Liver (tissue), 9 donors: ENCODE data around the gene PSTPIP1. TPM values are rescaled to one million over a fixed set of nuclear protein-coding genes. Genes with fewer than 3 reads are reported as not detected.

Experiments
- DNase-seq: peaks from one replicate; pipeline ENCODE4 v3.0.0-alpha.2; 2017; ENCODE audit warnings: low spot score
- H3K27ac ChIP-seq, 2 donors: one replicate each; pipeline ENCODE4 v1.7.0; 2013; ENCODE audit warnings: inconsistent platforms in 2 of 2, low read length in 2 of 2, control low read depth in 1 of 2, low read depth in 1 of 2, mild to moderate bottlenecking in 1 of 2
- H3K27me3 ChIP-seq, 4 donors: one replicate each; pipeline versions ENCODE4 v1.6.1 to v1.7.0; 2013; ENCODE audit warnings: low read length in 3 of 4, inconsistent platforms in 1 of 4, mild to moderate bottlenecking in 1 of 4, moderate library complexity in 1 of 4; ENCODE audit not compliant: control insufficient read depth in 4 of 4, insufficient read depth in 4 of 4
- H3K36me3 ChIP-seq, 4 donors: one replicate each; pipeline versions ENCODE4 v1.6.1 to v1.7.0; 2013; ENCODE audit warnings: low read length in 3 of 4, mild to moderate bottlenecking in 3 of 4, low read depth in 1 of 4, moderate library complexity in 1 of 4; ENCODE audit not compliant: control insufficient read depth in 4 of 4, insufficient read depth in 3 of 4
- H3K4me1 ChIP-seq, 4 donors: one replicate each; pipeline versions ENCODE4 v1.6.1 to v1.7.0; 2013; ENCODE audit warnings: low read length in 3 of 4, mild to moderate bottlenecking in 3 of 4, moderate library complexity in 1 of 4; ENCODE audit not compliant: control insufficient read depth in 4 of 4, insufficient read depth in 4 of 4
- H3K4me3 ChIP-seq, 3 donors: one replicate each; pipeline versions ENCODE4 v1.6.1 to v1.7.0; 2013; ENCODE audit warnings: low read length in 3 of 3, control low read depth in 1 of 3, low read depth in 1 of 3, mild to moderate bottlenecking in 1 of 3
- H3K9ac ChIP-seq, 2 donors: one replicate each; pipeline ENCODE4 v1.7.0; 2013; ENCODE audit warnings: low read length in 2 of 2, mild to moderate bottlenecking in 2 of 2, moderate library complexity in 2 of 2, control low read depth in 1 of 2, low read depth in 1 of 2
- H3K9me3 ChIP-seq, 4 donors: one replicate each; pipeline versions ENCODE4 v1.6.1 to v1.7.0; 2013; ENCODE audit warnings: low read length in 3 of 4; ENCODE audit not compliant: control insufficient read depth in 4 of 4
- ATF3 ChIP-seq: IDR thresholded peaks from 2 replicates; pipeline ENCODE4 v1.6.1; 2016; ENCODE audit warnings: antibody characterized with exemption
- CTCF ChIP-seq: fragments of 150-350 bp; IDR thresholded peaks from 2 replicates; pipeline ENCODE4 v1.5.1; 2017; ENCODE audit warnings: improper control_type of control experiment, low read depth, low read length; ENCODE audit not compliant: missing input control
- EGR1 ChIP-seq, 2 donors: IDR thresholded peaks; 2 replicates each; pipeline ENCODE4 v1.6.1; 2016 to 2018; ENCODE audit warnings: antibody characterized with exemption in 2 of 2, low read depth in 2 of 2
- FOXA1 ChIP-seq: IDR thresholded peaks from 2 replicates; pipeline ENCODE4 v1.6.1; 2016; ENCODE audit warnings: antibody characterized with exemption
- FOXA2 ChIP-seq: IDR thresholded peaks from 2 replicates; pipeline ENCODE4 v1.6.1; 2016; ENCODE audit warnings: antibody characterized with exemption
- GABPA ChIP-seq, 2 donors: IDR thresholded peaks in 1 of 2; conservative IDR thresholded peaks in 1 of 2; 2 replicates each; pipeline ENCODE4 v1.6.1; 2016; ENCODE audit warnings: antibody characterized with exemption in 2 of 2, mild to moderate bottlenecking in 1 of 2, moderate library complexity in 1 of 2
- HNF4A ChIP-seq, 2 donors: conservative IDR thresholded peaks; 2 replicates each; pipeline ENCODE4 v1.6.1; 2016; ENCODE audit warnings: antibody characterized with exemption in 2 of 2, mild to moderate bottlenecking in 2 of 2
- HNF4G ChIP-seq: IDR thresholded peaks from 2 replicates; pipeline ENCODE4 v1.6.1; 2016; ENCODE audit warnings: antibody characterized with exemption
- JUND ChIP-seq, 2 donors: IDR thresholded peaks; 2 replicates each; pipeline ENCODE4 v1.6.1; 2016; ENCODE audit warnings: antibody characterized with exemption in 2 of 2
- MAX ChIP-seq: IDR thresholded peaks from 2 replicates; pipeline ENCODE4 v1.6.1; 2016; ENCODE audit warnings: antibody characterized with exemption
- NR2F2 ChIP-seq: IDR thresholded peaks from 2 replicates; pipeline ENCODE4 v1.6.1; 2016; ENCODE audit warnings: antibody characterized with exemption
- RAD21 ChIP-seq, 2 donors: IDR thresholded peaks; 2 replicates each; pipeline ENCODE4 v1.6.1; 2016; ENCODE audit warnings: antibody characterized with exemption in 2 of 2, mild to moderate bottlenecking in 2 of 2
- REST ChIP-seq: IDR thresholded peaks from 2 replicates; pipeline ENCODE4 v1.6.1; 2016; ENCODE audit warnings: antibody characterized with exemption, mild to moderate bottlenecking
- RXRA ChIP-seq, 2 donors: IDR thresholded peaks; 2 replicates each; pipeline ENCODE4 v1.6.1; 2017 to 2018; ENCODE audit warnings: antibody characterized with exemption in 2 of 2, mild to moderate bottlenecking in 1 of 2
- SP1 ChIP-seq: IDR thresholded peaks from 2 replicates; pipeline ENCODE4 v1.6.1; 2018; ENCODE audit warnings: antibody characterized with exemption, mild to moderate bottlenecking
- TAF1 ChIP-seq: conservative IDR thresholded peaks from 2 replicates; pipeline ENCODE4 v1.6.1; 2016; ENCODE audit warnings: antibody characterized with exemption, mild to moderate bottlenecking
- YY1 ChIP-seq: IDR thresholded peaks from 2 replicates; pipeline ENCODE4 v1.6.1; 2016; ENCODE audit warnings: antibody characterized with exemption, mild to moderate bottlenecking
- WGBS: extraction: QIAGEN DNeasy Blood & Tissue Kit; methylation state at CpG from one replicate; pipeline ENCODE4 v1.1.7; 2013; 5-methylcytosine and 5-hydroxymethylcytosine counted together
- polyA plus RNA-seq, 2 donors: library from polyadenylated mRNA; stranded (reverse) in 1 of 2; unstranded in 1 of 2; fragments of 200-250 nt in 1 of 2; fragments of >200 nt in 1 of 2; fragmentation: Nextera tagmentation in 1 of 2; extraction: Ambion mirVana in 1 of 2; gene quantifications; one replicate each; pipeline versions ENCODE4 v1.2.1 to v1.2.3, GENCODE V29; 2013 to 2015
- total RNA-seq, 2 donors: library from RNA; depleted of rRNA; stranded (reverse); fragments of >200 nt; gene quantifications; one replicate each; pipeline ENCODE4 v1.2.3, GENCODE V29; 2014
- donor health status: healthy.
- donor health status: healthy.
- donor health status: healthy.
- donor health status: healthy.
- donor health status: healthy.

The PSTPIP1 gene
- total and polyA plus RNA-seq, 4 donors: 1.1 to 4.6 (median 3.0) TPM

- no peak for TF ChIP-seq CTCF
- Histone ChIP-seq H3K27ac (no peak overlapping the region), H3K9ac (no peak overlapping the region), H3K27me3 (no peaks in the 10 kb centered on the region), H3K4me1 (no peaks in the 10 kb centered on the region), H3K9me3 (peaks cover 0 to 2% (median 0%) of the 10 kb centered on the region in 4 donors), H3K36me3 (no peaks in the 10 kb centered on the region), H3K4me3 (no peak overlapping the region)
- DNase-seq: no peak
- WGBS: 92% methylated on average over 23 of the region's 23 CpGs
Observed at GRCh38 chr15:76979331-76979925, 15.5 kb upstream of the PSTPIP1 start.

GRCh38 chr15:76979996-76980520 lies 14.9 kb upstream of the PSTPIP1 start:
- H3K4me3 ChIP-seq: no peak overlapping the region
- no peaks in the 10 kb centered on the region for H3K4me1 ChIP-seq
- TF ChIP-seq ATF3 (no peak), HNF4A (conservative IDR thresholded peaks at IDR 0.05) (no peak), EGR1 (IDR thresholded peaks at IDR 0.05; ENCODE audit: low read depth in 2 of 2) (no peak), NR2F2 (no peak)
- no peaks in the 10 kb centered on the region for H3K36me3 ChIP-seq
- no peak for DNase-seq
- no peak overlapping the region for H3K27ac ChIP-seq
- H3K27me3 ChIP-seq: no peaks in the 10 kb centered on the region
- H3K9me3 ChIP-seq: peaks cover 0 to 2% (median 0%) of the 10 kb centered on the region in 4 donors
- 88% methylated on average over 7 of the region's 7 CpGs for WGBS
- H3K9ac ChIP-seq: no peak overlapping the region

- H3K27me3 ChIP-seq: no peaks in the 10 kb centered on the region
- no peak for DNase-seq
- no peak overlapping the region for H3K9ac ChIP-seq
- peaks cover 0 to 2% (median 0%) of the 10 kb centered on the region in 4 donors for H3K9me3 ChIP-seq
- no peaks in the 10 kb centered on the region for H3K4me1 ChIP-seq
- no peak overlapping the region for H3K27ac ChIP-seq
- H3K4me3 ChIP-seq: no peak overlapping the region
- no peak for TF ChIP-seq TAF1
- TF ChIP-seq SP1: no peak
- no peak for TF ChIP-seq JUND (IDR thresholded peaks at IDR 0.05)
- no peak for TF ChIP-seq FOXA1
- TF ChIP-seq RXRA (IDR thresholded peaks at IDR 0.05): no peak
- TF ChIP-seq HNF4G: no peak
- no peak for TF ChIP-seq FOXA2
- TF ChIP-seq NR2F2: no peak
- TF ChIP-seq REST: no peak
- TF ChIP-seq RAD21 (IDR thresholded peaks at IDR 0.05): no peak
- TF ChIP-seq MAX: no peak
- no peak for TF ChIP-seq HNF4A (conservative IDR thresholded peaks at IDR 0.05)
- TF ChIP-seq EGR1 (IDR thresholded peaks at IDR 0.05; ENCODE audit: low read depth in 2 of 2): no peak
- no peak for TF ChIP-seq GABPA (IDR thresholded peaks at IDR 0.05 in 1 of 2, conservative IDR thresholded peaks at IDR 0.05 in 1 of 2)
- no peak for TF ChIP-seq YY1
- no peaks in the 10 kb centered on the region for H3K36me3 ChIP-seq
- 88% methylated on average over 9 of the region's 9 CpGs for WGBS
Observed at GRCh38 chr15:76982356-76982755, 12.6 kb upstream of the PSTPIP1 start.
